NB4 (cell line): ENCODE results near the gene TMEM100.

Experiments
- DNase-seq: peaks from one replicate; pipeline ENCODE4 v3.0.0; 2010; ENCODE audit warnings: low read depth
- H3K4me3 ChIP-seq: one replicate; pipeline ENCODE4 v1.5.1; 2011; ENCODE audit warnings: mild to moderate bottlenecking, low read depth, low read length, moderate library complexity
- MAX ChIP-seq: IDR thresholded peaks from 2 replicates; pipeline ENCODE4 v1.6.1; 2011; ENCODE audit warnings: low read depth, low read length
- MYC ChIP-seq: IDR thresholded peaks from 2 replicates; pipeline ENCODE4 v1.6.1; 2011; ENCODE audit warnings: low read depth, low read length
- POLR2A ChIP-seq: IDR thresholded peaks from 2 replicates; pipeline ENCODE4 v1.6.1; 2011; ENCODE audit warnings: mild to moderate bottlenecking; ENCODE audit not compliant: insufficient read length; ENCODE audit errors: extremely low read depth
- TF ChIP-seq, protein P1 (sequence below): IDR thresholded peaks from one replicate; pipeline ENCODE4 v1.5.1; 2012; ENCODE audit warnings: low read depth, low read length

TMEM100 gene

GRCh38 chr17:55692276-55692675 is 30.4 kb downstream of the TMEM100 start:
- no peak overlapping the region for H3K4me3 ChIP-seq
- TF ChIP-seq MYC (no peak), MAX (no peak), POLR2A (no peak)
- TF ChIP-seq, protein P1, sequence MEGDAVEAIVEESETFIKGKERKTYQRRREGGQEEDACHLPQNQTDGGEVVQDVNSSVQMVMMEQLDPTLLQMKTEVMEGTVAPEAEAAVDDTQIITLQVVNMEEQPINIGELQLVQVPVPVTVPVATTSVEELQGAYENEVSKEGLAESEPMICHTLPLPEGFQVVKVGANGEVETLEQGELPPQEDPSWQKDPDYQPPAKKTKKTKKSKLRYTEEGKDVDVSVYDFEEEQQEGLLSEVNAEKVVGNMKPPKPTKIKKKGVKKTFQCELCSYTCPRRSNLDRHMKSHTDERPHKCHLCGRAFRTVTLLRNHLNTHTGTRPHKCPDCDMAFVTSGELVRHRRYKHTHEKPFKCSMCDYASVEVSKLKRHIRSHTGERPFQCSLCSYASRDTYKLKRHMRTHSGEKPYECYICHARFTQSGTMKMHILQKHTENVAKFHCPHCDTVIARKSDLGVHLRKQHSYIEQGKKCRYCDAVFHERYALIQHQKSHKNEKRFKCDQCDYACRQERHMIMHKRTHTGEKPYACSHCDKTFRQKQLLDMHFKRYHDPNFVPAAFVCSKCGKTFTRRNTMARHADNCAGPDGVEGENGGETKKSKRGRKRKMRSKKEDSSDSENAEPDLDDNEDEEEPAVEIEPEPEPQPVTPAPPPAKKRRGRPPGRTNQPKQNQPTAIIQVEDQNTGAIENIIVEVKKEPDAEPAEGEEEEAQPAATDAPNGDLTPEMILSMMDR: no peak
- no peak for DNase-seq

GRCh38 chr17:55691666-55692065 is 31.0 kb downstream of the TMEM100 start:
- TF ChIP-seq MYC: no peak
- no peak for TF ChIP-seq POLR2A
- TF ChIP-seq, protein P1: no peak
- no peak overlapping the region for H3K4me3 ChIP-seq

GRCh38 chr17:55690105-55690508 is 32.6 kb downstream of the TMEM100 start:
- DNase-seq: peak; percentile 24
- no peak for TF ChIP-seq POLR2A
- TF ChIP-seq MAX: no peak
- TF ChIP-seq MYC: no peak
- TF ChIP-seq, protein P1: no peak
- H3K4me3 ChIP-seq: no peak overlapping the region

More at GRCh38 chr17:55691666-55692065, 31.0 kb downstream of the TMEM100 start:
- DNase-seq: no peak

GRCh38 chr17:55689672-55690071 is 33.0 kb downstream of the TMEM100 start:
- no peak overlapping the region for H3K4me3 ChIP-seq
- no peak for DNase-seq
- no peak for TF ChIP-seq MAX
- no peak for TF ChIP-seq MYC
- TF ChIP-seq, protein P1: no peak
- TF ChIP-seq POLR2A: no peak

- no peak overlapping the region for H3K4me3 ChIP-seq
- no peak for TF ChIP-seq MYC
- TF ChIP-seq, protein P1: no peak
- no peak for TF ChIP-seq POLR2A
- DNase-seq: no peak
Observed at GRCh38 chr17:55688057-55688456, 34.6 kb downstream of the TMEM100 start.

DNA sequence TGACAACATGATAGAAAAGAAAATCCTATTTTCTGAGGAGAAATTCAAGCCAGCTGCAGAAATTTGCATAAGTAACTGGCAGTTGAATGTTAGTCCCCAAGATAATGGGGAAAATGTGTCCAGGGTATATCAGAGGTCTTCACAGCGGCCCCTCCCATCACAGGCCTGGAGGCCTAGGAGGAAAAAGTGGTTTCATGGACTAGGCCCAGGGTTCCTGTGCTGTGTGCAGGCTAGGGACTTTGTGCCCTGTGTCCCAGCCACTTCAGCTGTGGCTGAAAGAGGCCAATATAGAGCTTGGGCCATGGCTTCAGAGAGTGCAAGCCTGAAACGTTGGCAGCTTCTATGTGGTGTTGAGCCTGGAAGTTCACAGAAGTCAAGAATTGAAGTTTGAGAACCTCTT is 35.6 kb downstream of the TMEM100 start:
- DNase-seq: no peak
- H3K4me3 ChIP-seq: no peak overlapping the region
- TF ChIP-seq MAX (no peak), POLR2A (no peak), MYC (no peak)
- TF ChIP-seq, protein P1: no peak
